Activated T-cell treated with anti-CD3 and anti-CD28 coated beads for 48 hours (primary cell): Measurements from ENCODE around the gene RMI2.

Experiments used
- DNase-seq: peaks from one replicate; pipeline ENCODE4 v3.0.0-alpha.2; 2020; ENCODE audit warnings: low read depth

The RMI2 gene

DNA sequence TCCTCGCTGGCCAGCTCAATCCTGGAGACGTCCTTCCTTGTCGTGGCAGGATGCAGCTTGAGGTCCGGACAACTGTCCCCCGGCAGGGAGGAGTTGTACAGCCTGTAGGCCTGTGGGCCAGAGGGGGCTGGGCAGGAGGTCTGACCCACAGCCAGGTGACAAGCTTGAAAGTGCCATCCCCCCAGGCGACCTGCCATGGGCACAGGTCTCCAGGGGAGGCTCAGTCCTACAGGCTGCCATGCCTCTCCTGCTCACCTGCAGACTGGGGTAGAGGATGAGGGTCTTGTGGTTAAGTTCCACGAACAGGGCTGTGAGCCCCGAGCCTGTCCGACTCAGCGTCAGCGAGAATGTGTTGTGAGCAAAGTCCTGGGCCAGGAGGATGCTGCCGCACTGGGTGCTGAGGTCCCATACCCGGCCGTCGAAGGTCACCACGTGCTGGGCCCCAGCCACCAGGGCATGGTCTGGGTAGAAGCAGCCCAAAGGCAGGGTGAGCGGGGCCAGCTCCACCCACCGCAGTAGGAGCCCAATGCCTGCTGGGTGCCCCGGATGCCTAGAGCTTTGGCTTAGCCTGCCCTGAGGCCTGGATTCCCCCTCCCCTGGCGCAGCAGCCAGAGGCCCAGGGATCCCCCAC, 39.8 kb downstream of the RMI2 start:
- no peak for DNase-seq

DNA sequence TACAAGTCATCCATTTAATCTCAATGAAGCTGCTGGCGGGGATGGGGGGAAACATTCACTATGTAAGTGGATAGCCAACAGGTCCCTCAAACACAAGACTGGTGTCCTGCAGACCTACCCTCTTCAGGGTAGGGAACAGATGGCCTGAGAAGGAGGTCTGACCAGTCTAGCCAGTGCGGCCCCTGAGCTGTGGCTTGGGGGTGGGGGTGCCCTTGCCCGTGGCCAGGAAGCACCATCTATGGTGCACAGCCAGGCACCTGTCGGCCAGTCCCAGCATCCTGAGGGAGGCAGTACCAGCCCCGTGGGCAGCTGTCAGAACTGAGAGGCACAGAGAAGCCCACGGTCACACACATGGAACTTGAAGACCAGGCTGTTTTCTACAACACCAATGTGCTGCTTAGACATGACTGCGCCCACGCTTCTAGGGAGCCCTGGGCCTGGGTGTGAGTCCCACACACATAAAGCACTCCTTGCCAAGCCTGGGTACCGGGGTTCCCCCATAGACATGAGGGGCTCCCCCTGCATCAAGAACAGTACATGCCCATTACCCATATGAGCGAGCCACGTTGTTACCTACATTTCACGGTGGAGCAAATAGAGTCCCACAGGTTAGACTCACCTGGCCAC, 40.9 kb downstream of the RMI2 start:
- no peak for DNase-seq

DNA sequence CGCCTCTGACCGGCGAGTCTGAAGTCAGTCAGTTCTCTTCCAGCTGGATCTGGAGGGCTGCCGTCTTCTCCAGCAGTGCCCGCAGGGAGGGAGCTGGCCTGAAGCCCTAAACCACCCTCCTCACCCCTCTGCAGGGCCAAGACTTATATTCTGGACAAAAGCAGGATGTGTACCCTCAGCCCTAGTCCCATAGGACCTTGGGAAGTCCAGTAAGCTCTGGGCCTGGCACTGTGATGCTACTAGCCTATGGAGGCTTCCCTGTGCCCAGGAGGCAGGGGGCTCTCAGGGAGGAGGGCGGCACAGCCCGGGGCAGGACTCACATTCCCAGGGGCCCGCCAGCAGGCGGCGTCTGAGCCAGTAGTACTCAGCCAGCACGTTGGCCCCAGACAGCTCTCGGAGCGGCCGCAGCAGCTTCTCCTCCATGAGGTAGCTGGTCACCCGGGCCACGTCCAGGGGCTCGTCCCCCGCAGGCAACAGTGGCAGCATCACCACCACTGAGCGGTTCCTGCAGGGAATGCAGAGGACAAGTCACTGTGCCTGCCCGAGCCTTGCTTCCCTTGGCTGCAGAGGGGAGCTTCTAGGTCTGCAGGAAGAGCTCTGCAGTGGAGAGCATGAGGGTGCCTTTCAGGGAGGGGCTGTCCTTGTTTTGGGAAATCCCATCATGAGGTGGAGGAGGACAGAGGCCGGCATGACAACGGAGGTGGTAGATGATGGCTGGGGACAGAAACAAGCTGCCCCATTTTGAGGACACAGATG, 41.7 kb downstream of the RMI2 start:
- no peak for DNase-seq

- no peak for DNase-seq
Measured at GRCh38 chr16:11389083-11389482, 43.8 kb downstream of the RMI2 start.

GRCh38 chr16:11389631-11390565, 44.6 kb downstream of the RMI2 start:
- DNase-seq, result no peak

DNA sequence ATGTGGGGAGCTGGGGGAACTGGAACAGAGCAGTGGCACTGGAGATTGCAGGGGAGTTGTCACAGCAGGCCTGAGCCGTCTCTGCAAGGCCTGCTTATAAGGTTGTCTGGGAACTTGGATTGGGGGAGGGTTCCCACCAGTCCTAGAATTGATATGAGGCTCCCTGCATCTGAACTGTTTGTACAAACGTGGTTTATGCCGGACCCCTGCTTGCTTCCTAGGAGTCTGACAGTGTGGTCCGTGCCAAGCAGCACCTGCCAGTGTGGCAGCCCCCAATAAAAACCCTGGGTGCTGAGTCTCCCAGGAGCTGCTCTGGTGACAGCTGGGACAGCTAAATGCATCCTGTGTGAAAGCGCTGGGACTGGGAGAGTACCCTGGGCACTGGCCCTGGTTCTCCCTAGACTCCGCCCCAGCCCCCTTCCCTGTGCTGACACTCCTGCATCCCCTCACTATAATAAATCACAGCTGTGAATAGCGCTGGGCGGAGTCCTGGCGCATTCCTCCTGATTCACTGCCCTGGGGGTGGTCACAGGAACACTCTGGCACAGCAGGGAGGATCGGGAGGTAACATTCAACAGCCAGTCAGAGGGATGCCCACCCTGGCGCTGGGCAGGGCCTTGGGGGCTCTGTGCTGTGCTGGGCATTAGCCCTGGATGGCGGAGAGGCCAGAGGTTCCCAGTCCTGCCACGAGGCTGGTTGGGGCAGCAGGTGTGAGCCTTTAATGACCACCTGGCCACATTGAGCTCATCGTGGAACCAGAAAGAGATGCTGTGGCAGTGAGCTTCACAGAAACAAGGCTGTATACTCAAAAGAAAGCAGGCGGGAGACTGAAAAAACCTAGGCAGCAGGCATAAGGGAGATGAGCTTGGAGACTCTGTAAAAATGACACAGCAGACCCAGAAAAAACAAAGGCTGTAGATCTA, 45.6 kb downstream of the RMI2 start:
- no peak for DNase-seq

- DNase-seq, result no peak
Measured at GRCh38 chr16:11391576-11391975, 46.3 kb downstream of the RMI2 start.

GRCh38 chr16:11392041-11392581, 46.9 kb downstream of the RMI2 start:
- no peak for DNase-seq

GRCh38 chr16:11393366-11393765, 48.1 kb downstream of the RMI2 start:
- no peak for DNase-seq

GRCh38 chr16:11393861-11394592, 48.8 kb downstream of the RMI2 start:
- no peak for DNase-seq

- no peak for DNase-seq
Measured at GRCh38 chr16:11394593-11394960, 49.3 kb downstream of the RMI2 start.

- no peak for DNase-seq
Measured at GRCh38 chr16:11395008-11395948, 50.0 kb downstream of the RMI2 start.

GRCh38 chr16:11395949-11396240, 50.6 kb downstream of the RMI2 start:
- no peak for DNase-seq

DNA sequence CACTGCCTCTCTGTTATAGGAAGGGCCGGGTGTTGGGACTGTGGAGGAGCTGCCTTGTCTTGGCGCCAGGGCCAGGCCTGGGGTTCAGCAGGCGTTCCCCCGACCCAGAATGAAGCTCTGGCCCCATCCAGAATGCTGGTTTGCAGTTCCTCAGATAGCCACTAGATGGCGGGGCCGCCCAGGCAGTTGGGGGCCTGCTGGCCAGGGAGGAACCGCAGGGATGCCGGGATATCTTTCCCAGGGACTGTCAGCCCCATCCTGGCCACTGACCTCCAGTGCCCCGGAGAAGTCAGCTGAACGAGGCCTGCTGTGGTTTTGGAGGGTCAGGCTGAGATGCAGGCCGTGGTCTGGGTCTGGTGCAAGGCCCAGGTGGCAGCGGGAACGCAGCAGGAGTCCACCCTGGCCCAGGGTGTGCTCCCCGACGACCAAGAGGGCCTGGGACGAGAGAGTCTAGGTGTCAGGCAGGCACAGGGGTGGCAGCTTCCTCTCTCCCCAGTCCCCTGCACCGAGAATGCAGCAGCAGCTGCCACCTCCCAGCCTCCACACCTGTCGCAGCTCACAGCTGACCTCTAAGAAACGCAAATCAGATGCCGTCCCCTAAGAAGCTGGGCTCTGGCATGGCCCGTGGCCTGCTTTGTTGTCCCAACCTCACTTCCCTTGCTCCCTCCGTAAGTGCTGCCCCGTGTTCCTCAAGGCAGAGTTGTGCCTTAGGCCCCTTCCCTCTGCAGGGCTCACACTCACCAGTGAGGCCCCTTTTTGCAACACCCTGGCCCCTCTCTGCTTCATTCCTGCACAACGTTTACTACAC, 51.2 kb downstream of the RMI2 start:
- DNase-seq, result peak; percentile 63

DNA sequence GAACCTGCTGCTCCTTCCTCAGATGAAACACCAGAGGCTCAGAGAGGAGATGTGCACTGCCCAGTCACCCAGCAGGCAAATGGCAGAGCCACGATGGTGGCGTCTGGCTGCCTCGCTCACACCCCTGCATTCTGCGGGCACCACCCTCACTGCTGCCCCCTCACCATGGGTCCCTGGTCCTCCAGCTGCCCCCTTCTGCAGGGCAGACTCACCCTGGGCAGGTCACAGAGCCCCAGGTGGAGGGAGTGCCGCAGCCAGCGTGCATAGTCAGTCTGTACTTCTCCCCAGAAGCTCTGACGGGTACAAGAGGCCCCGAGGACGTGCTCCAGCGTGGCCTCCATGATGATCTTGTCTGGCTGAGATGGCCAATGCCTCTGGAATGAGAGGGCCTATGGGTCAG, 52.9 kb downstream of the RMI2 start:
- no peak for DNase-seq

GRCh38 chr16:11398851-11399250, 53.6 kb downstream of the RMI2 start:
- no peak for DNase-seq

DNA sequence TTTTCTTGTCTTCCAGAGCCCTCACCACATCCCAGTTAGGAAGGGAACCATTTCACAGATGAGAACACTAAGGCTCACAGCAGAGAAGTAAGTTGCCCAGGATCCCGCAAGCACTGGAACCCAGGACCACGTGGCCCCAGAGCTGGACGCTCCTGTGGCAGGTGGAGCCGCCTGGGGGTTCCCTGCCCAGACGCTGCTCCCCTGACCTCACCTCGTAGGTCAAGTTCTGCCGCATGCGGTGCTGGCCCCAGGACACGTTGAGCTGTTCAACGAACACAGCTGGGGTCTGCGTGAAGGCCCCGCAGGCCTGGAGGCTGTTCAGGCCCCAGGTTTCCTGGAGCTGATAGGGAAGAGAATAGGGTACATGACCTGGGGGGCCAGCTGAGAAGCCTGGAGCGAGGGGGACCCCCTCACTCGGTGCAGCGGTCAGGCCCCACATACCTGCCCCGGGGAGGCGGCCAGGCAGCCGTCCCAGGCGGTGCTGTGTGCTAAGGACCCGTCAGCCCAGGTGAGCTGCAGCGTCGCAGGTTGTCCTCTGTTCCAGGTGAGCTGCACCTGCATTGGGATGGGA, 54.1 kb downstream of the RMI2 start:
- no peak for DNase-seq

GRCh38 chr16:11400076-11400475, 54.8 kb downstream of the RMI2 start:
- no peak for DNase-seq
